Right atrium auricular region (tissue), 2 donors: Measurements from ENCODE around the gene NDRG3. TPM values are rescaled to one million over a fixed set of nuclear protein-coding genes. Genes with fewer than 3 reads are reported as not detected.
"Not testable (repeated sequence)": the region's sequence is repeated elsewhere in the genome, so short reads cannot be mapped to it uniquely, and the experiment has no call there.

Source experiments
- DNase-seq: peaks from one replicate; pipeline ENCODE4 v3.0.0-alpha.2; 2019; ENCODE audit warnings: low spot score
- H3K27ac ChIP-seq, 2 donors: fragments of 200-600 bp; sonication (generic); 1 replicate in 1 of 2; 2 replicates in 1 of 2; pipeline ENCODE4 v1.5.1; 2016 to 2019
- H3K27me3 ChIP-seq, 2 donors: fragments of 200-600 bp; sonication (generic); one replicate each; pipeline versions ENCODE4 v1.5.1 to v1.6.0; 2017 to 2019
- H3K36me3 ChIP-seq: fragments of 200-600 bp; sonication (generic); one replicate; pipeline ENCODE4 v1.5.1; 2016
- H3K4me1 ChIP-seq, 2 donors: fragments of 200-600 bp; sonication (generic); one replicate each; pipeline versions ENCODE4 v1.5.1 to v1.6.0; 2017 to 2019
- H3K4me3 ChIP-seq, 2 donors: fragments of 200-600 bp; sonication (generic); 1 replicate in 1 of 2; 2 replicates in 1 of 2; pipeline ENCODE4 v1.5.1; 2017 to 2019; ENCODE audit warnings: mild to moderate bottlenecking in 1 of 2, moderate library complexity in 1 of 2
- H3K9me3 ChIP-seq, 2 donors: fragments of 200-600 bp; sonication (generic); one replicate each; pipeline ENCODE4 v1.5.1; 2019
- total RNA-seq, 2 donors: library from RNA; depleted of rRNA; stranded (reverse); fragments of >200 nt; gene quantifications; one replicate each; pipeline ENCODE4 v1.1.0, GENCODE V29; 2016
- TF ChIP-seq, protein P1 (sequence below), 2 donors: fragments of 200-600 bp; sonication (generic); IDR thresholded peaks; one replicate each; pipeline ENCODE4 v1.5.1; 2019; ENCODE audit warnings: antibody characterized with exemption in 2 of 2

Gene NDRG3
- total RNA-seq, 2 donors from 2014 or later: 19.7 to 33.9 TPM

DNA sequence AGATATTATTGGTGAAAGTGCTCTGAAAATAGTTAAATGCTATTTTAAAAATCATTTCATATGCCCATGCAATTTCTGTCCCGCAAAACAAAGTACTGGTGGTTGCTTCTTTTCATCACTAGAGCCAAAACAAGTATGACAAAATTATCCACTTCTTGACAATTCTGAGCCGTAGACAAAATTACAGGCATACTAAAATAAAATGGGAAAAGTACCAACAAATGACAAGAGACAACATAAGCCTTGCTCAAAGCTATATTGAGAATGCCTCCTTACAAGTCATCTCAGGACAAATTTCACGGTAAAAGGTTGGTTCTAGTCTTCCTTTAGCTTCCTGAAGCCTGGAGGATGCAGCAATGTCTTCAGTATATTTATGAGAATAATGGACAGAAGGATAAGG lies 28.9 kb downstream of the NDRG3 start:
- Histone ChIP-seq H3K36me3 (peaks cover 16% of the 10 kb centered on the region), H3K27ac (no peak overlapping the region), H3K9me3 (no peaks in the 10 kb centered on the region), H3K4me1 (peaks cover 0 to 8% of the 10 kb centered on the region in 2 donors), H3K27me3 (no peaks in the 10 kb centered on the region), H3K4me3 (no peak overlapping the region)
- TF ChIP-seq, protein P1, sequence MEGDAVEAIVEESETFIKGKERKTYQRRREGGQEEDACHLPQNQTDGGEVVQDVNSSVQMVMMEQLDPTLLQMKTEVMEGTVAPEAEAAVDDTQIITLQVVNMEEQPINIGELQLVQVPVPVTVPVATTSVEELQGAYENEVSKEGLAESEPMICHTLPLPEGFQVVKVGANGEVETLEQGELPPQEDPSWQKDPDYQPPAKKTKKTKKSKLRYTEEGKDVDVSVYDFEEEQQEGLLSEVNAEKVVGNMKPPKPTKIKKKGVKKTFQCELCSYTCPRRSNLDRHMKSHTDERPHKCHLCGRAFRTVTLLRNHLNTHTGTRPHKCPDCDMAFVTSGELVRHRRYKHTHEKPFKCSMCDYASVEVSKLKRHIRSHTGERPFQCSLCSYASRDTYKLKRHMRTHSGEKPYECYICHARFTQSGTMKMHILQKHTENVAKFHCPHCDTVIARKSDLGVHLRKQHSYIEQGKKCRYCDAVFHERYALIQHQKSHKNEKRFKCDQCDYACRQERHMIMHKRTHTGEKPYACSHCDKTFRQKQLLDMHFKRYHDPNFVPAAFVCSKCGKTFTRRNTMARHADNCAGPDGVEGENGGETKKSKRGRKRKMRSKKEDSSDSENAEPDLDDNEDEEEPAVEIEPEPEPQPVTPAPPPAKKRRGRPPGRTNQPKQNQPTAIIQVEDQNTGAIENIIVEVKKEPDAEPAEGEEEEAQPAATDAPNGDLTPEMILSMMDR (IDR thresholded peaks at IDR 0.05): no peak
- no peak for DNase-seq

DNA sequence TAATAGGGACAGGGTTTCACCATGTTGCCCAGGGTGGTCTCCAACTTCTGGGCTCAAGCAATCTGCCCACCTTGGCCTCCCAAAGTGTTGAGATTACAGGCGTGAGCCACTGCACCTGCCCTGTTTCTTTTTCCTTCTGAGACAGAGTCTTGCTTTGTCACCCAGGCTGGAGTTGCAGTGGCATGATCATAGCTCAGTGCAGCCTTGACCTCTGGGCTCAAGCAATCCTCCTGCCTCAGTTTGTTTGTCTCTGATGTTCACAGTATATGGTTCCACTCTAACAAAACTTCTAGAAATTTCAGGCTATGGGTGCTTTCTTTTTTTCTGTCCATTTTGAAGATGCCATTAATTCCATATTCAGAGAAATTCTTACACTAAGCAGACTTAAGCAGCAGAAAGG lies 33.1 kb downstream of the NDRG3 start:
- no peak for DNase-seq
- Histone ChIP-seq H3K27ac (no peak overlapping the region), H3K4me3 (no peak overlapping the region), H3K4me1 (no peaks in the 10 kb centered on the region), H3K9me3 (no peaks in the 10 kb centered on the region), H3K36me3 (no peaks in the 10 kb centered on the region), H3K27me3 (no peaks in the 10 kb centered on the region)
- TF ChIP-seq, protein P1 (IDR thresholded peaks at IDR 0.05): no peak

DNA sequence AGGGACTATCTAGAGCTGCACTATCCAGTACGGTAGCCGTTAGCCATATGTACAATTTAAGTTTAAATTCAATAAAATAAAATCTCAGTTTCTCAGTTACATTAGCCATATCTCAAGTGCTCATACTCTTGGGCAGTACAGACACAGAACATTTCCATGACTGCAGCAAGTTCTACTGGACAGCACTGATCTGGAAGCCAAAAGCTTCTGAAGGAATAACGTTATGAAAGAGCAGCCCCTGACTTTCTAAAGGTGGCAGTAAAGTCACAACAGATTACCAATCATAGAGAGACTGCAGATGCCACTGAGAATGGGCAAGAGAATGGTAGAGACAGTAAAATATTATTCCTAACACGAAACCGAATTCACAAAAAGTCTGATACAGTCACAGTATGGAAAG lies 36.8 kb downstream of the NDRG3 start:
- TF ChIP-seq, protein P1 (IDR thresholded peaks at IDR 0.05): no peak
- Histone ChIP-seq H3K27me3 (no peaks in the 10 kb centered on the region), H3K9me3 (no peaks in the 10 kb centered on the region), H3K36me3 (peaks cover 11% of the 10 kb centered on the region), H3K4me3 (no peak overlapping the region), H3K4me1 (no peaks in the 10 kb centered on the region), H3K27ac (no peak overlapping the region)
- DNase-seq: no peak

DNA sequence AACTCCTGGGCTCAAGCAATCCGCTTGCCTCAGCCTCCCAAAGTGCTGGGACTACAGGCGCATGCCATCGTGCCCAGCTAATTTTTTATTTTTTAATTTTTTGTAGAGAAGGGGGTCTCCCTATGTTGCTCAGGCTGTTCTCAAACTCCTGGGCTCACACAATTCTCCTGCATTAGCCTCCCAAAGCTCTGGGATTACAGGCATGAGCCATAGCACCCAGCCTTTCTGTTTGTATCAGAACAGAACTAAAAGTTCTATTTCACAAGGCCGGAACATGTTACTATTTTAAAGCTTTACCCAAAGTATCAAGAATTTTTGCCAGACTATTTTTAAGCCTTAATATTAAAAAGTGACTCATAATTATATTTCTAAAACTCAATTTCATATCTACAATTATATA lies 42.4 kb downstream of the NDRG3 start:
- H3K9me3 ChIP-seq: no peaks in the 10 kb centered on the region
- no peaks in the 10 kb centered on the region for H3K4me1 ChIP-seq
- H3K27ac ChIP-seq: peak overlapping the region in 1 of 2 donors; percentile 4
- TF ChIP-seq, protein P1 (IDR thresholded peaks at IDR 0.05): no peak
- H3K4me3 ChIP-seq: no peak overlapping the region
- no peaks in the 10 kb centered on the region for H3K27me3 ChIP-seq
- no peak for DNase-seq
- peaks cover 11% of the 10 kb centered on the region for H3K36me3 ChIP-seq

DNA sequence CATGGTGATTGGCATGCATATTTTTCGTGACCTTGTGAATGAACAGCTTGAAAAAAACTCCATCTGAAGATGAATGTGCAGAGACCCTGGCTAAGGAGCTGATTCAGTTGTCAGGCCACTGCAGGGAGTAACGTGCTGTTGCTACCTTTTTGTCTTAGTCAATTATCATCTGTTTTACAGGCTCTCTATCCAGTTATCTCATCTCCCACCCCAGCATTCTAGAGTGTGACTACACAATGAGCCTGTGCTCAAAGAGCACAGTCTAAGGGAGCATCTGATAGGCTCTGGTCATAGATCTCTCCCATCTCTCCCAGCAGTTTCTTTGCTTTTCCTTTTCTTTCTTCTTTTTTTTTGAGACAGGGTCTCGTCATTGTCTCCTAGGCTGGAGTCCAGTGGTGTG lies 45.5 kb downstream of the NDRG3 start:
- DNase-seq: no peak
- TF ChIP-seq, protein P1 (IDR thresholded peaks at IDR 0.05): no peak
- Histone ChIP-seq H3K27ac (no peak overlapping the region), H3K4me3 (no peak overlapping the region), H3K36me3 (no peaks in the 10 kb centered on the region), H3K9me3 (no peaks in the 10 kb centered on the region), H3K27me3 (no peaks in the 10 kb centered on the region), H3K4me1 (peaks cover 0 to 6% of the 10 kb centered on the region in 2 donors)

DNA sequence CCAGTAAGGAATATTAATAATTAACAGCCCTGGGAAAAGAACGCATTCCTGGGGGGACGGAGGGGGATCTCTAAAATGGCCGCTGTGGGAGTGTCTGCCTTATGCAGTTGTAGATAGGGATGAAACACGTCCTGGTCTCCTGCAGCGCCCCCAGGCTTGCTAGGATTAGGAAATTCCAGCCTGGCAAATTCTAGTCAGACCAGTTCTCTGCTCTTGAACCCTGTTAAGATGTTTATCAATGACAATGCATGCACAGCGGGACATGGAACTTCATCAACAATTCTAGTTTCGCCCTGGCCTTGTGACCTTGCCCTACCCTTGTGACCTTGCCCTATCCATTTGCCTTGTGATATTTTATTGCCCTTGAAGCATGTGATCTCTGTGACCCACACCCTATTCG lies 50.4 kb downstream of the NDRG3 start:
- DNase-seq, H3K36me3 ChIP-seq, H3K9me3 ChIP-seq, H3K27me3 ChIP-seq, H3K4me1 ChIP-seq, H3K4me3 ChIP-seq, H3K27ac ChIP-seq: not testable (repeated sequence)
